KBM-7 (cell line): ENCODE measurements around the gene NEURL1B.
A peak's percentile ranks its signal among the peaks of the same experiment; 100 is the strongest.
"Not testable (repeated sequence)": the region's sequence is repeated elsewhere in the genome, so short reads cannot be mapped to it uniquely, and the experiment has no call there.

Source experiments
- DNase-seq: peaks from one replicate; pipeline ENCODE4 v3.0.0-alpha.2; 2015
- in situ Hi-C: fragments of 300-500 bp; cut with MboI; formaldehyde crosslinking; loops from 2 replicates; pipeline ENCODE4 v1.14.3; 2020; ENCODE audit warnings: low sequenced_read_pairs, low pct_unique_long_range_greater_than_20kb, mixed read lengths

The NEURL1B gene

DNA sequence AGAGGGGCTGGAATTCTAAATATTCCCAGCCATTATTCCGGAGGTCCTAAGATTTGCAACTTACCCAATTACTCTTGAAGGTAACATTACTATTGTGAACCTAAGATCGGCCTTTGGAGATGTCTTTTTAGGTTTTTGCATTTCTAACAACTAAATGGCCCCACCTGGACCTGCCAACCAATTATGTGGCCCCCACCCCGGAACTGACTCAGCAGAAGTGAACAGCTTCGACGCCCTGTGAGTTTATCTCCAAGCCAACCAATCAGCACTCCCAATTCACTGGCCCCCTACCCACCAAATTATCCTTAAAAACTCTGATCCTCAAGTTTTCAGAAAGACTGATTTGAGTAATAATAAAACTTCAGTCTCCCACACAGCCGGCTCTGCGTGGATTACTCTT lies 62.9 kb downstream of the NEURL1B start:
- in situ Hi-C loops: loop anchor here (25.0 kb wide), 1 partner anchor 583 kb away; no protein-coding TSS in a partner anchor
- no peak for DNase-seq

DNA sequence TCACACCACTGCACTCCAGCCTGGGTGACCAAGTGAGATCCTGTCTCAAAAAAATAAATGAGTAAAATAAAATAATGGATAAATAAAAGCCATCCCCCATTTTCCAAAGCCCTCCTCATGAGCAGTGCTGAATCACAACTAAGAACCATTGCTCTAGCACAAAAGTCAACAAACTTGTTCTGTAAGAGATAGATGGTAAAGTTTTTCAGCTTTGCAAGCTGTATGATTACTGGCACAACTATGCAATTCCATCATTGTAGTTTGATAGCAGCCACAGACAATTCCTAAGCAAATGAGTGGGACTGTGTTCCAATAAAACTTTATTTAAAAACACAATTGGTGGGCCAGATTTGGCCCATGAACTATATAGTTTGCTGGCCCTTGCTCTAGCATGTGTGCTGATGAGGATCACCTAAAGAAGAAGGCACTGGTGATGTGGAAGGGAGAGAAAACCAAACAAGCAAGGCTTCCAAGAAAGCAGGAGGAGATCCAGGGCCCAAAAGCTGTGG lies 64.6 kb downstream of the NEURL1B start:
- in situ Hi-C loops: loop anchor here (25.0 kb wide), 1 partner anchor 582 kb away; no protein-coding TSS in a partner anchor
- DNase-seq: no peak

DNA sequence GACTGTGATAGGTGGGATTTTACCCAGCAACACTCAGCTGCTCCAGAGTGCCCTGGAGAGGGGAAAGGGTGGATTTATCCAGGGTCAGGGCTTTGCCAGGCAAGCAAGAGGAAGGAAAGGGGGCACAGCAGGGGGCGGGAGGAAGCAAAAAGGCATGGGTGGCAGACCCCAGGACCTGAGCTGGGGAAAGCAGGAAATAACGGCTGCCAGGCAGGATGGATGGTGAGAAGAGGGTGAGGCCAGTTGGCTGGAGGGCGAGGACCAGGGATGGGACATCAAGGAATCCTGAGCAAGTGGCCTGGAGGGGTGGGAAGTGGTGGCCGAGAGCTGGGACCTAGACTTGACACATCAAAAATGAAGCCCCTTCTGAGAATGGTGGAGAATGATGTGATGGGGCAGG lies 65.7 kb downstream of the NEURL1B start:
- no peak for DNase-seq
- in situ Hi-C loops: loop anchor here (25.0 kb wide), 1 partner anchor 581 kb away; no protein-coding TSS in a partner anchor

DNA sequence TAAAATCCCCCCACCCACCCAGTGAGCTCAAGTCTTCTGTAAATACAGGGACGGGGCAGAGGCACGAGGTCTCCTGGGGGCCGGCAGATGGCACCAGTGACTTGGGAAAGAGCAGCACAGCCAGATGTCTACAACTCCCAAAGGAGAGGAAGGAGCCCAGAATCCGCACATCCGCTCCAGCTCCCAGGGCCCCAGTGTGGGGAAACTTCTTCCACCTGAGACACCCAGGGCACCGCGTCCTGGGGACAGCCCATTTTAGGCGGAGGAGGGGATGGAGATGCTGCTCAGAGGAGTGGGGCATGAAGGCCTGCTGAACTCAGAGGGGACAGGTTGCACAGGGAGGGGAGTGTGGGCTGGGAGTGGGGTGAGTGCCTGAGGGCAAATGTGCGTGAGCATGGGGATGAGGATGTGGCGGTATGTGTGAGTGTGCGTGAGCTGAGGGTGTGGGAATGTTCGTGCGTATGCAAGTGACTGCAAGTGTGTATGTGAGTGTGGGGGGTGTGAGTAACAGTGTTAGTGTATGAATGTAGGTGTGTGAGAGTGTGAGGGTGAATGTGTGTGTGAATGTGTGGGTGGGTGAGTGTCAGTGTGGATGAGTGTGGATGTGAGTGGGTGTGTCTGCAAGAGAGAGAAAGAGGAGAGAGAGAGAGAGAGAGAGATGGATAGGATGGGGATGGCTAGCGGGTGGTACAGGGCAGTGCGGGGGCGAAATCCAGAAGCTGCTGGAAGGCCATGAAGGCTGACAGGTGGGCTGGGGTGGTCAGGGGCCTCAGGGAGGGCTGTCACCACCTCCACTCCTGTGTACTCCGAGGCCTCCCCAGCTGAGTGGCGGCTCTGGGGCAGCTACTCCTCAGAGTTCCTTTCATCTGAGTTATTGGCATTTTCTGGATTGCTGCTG lies 66.5 kb downstream of the NEURL1B start:
- in situ Hi-C loops: loop anchor here (25.0 kb wide), 1 partner anchor 580 kb away; no protein-coding TSS in a partner anchor
- peak; percentile 63 for DNase-seq

DNA sequence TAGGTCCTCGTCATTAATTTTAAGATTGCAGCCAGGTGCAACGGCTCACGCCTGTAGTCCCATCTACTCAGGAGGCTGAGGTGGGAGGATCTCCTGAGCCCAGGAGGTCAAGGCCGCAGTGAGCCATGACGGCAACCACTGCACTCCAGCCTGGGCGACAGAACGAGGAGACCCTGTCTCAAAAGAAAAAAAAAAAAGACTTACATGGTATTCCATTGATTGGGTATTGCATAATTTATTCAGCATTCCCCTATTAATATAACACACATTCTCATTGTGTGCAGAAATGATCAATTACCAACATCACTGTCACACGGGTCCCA lies 67.1 kb downstream of the NEURL1B start:
- in situ Hi-C loops: loop anchor here (25.0 kb wide), 1 partner anchor 579 kb away; no protein-coding TSS in a partner anchor
- no peak for DNase-seq

DNA sequence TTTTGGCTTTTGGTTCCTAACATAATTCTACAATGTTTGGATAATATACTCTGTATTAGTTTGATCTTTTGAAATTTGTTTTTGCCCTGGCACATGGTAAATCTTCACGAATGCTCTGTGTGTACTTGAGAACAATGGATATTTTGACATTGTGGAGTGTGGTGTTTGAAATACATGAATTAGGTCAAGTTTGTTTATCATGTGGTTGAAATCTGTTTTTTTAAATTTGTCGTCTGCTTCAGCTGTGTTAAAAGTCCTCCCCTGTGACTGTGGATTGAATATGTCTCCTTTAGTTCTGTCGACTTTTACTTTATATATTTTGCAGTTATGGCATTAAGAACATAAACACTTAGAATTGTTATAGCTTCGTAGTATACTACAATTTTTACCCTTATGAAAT lies 69.6 kb downstream of the NEURL1B start:
- in situ Hi-C loops: loop anchor here (25.0 kb wide), 1 partner anchor 577 kb away; no protein-coding TSS in a partner anchor
- DNase-seq: no peak

DNA sequence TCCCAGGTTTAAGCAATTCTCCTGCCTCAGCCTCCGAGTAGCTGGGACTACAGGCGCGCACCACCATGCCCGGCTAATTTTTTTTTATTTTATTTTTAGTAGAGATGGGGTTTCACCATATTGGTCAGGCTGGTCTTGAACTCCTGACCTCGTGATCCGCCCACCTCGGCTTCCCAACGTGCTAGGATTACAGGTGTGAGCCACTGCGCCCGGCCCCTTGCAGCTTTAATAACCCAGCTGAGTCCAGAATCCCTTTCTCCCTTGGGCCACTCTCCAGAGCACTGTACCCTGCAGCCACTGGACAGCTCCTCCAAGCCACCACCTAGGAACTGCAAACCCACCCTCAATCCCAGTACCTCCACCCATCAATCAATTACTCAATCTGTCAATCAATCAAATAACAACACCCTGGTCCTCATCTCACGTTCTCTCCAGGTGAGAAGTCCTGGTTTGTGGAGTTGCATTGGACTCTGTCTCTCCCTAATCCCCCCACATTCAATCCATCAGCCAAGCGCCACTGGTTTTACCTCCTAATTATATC lies 70.3 kb downstream of the NEURL1B start:
- in situ Hi-C loops: loop anchor here (25.0 kb wide), 1 partner anchor 576 kb away; no protein-coding TSS in a partner anchor
- not testable (repeated sequence) for DNase-seq

DNA sequence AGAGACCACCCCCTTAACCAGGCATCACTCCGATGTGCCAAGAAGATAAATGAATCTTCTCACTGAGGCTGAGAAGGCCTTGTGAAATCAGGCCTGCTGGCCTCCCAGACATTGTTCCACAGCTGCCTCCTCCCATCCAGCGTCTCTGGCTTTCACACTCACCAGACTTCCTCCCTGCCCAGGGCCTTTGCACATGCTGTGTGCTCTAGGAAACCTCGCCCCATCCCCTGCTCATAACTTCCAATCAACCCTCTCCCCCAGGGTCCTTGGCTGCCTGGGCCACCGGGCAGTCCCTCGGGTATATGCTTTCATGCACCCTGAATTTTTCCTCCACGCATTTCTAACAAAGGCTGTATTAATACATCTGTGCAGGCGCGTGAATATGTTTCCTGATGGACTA lies 71.5 kb downstream of the NEURL1B start:
- in situ Hi-C loops: loop anchor here (25.0 kb wide), 1 partner anchor 575 kb away; no protein-coding TSS in a partner anchor
- DNase-seq: no peak

DNA sequence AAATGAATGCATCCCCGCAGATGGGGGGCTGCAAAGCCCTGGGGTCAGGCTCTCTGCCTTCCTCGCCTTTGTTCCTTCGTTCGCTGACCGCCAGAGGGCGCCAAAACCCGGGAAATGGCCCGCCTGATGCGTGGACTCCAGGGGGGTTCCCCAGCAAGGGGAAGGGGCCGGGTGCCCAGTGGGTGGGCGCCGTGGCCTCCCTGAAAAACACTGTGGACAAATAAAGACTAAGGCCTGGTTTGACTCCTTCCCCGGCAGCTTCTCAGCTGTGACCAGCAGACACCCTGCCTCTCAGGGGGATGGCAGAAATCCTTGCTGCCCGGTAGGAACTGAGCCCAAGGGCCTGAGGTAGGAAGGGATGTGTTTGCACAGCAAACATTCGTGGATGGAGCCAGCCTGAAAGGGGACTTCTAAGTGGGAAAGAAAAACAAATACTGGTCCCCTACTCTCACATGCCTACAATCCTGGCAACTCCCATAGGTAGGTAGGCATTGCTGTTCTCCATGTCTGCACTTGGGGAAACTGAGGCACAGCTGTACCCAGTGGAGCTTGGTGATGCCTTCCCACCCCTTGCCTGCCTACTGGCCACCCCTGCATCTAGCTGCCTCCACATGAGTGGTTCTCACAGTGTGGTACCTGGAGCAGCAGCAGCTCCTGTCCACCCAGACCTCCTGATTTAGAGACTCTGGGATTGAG lies 72.2 kb downstream of the NEURL1B start:
- in situ Hi-C loops: loop anchor here (25.0 kb wide), 1 partner anchor 574 kb away; no protein-coding TSS in a partner anchor
- DNase-seq: peak; percentile 47

DNA sequence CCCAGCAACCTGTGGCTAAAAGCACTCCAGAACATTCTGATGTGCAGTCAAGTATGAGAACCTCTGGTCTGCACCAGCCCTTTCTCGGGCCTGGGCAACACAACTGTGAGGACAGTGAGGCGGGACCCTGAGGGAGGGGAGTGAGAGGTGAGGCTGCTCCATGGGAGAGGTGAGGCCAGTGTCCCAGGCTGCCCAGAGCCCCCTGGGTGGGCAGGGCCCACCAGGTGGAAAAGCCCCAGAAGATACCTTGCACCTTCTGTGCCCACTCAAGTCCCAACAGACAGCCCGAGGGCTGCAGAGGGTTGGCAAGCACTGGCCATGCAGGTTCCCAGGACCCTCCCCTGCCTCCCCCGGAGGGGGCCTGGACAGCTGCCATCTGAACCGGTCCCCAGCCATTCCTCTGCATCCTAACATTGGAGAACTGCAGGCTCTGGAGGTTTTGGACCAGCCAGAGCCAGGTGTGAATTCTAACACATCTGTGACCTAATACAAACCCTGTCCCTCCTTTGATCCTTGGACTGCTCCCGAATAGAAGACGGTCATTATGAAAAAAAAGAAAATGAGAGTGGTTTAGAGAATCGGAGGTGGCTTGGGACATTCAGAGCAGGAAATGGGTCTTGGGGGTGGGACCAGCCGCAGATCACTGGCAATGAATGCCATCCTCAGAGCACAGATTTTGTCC lies 72.9 kb downstream of the NEURL1B start:
- in situ Hi-C loops: loop anchor here (25.0 kb wide), 1 partner anchor 573 kb away; no protein-coding TSS in a partner anchor
- no peak for DNase-seq

DNA sequence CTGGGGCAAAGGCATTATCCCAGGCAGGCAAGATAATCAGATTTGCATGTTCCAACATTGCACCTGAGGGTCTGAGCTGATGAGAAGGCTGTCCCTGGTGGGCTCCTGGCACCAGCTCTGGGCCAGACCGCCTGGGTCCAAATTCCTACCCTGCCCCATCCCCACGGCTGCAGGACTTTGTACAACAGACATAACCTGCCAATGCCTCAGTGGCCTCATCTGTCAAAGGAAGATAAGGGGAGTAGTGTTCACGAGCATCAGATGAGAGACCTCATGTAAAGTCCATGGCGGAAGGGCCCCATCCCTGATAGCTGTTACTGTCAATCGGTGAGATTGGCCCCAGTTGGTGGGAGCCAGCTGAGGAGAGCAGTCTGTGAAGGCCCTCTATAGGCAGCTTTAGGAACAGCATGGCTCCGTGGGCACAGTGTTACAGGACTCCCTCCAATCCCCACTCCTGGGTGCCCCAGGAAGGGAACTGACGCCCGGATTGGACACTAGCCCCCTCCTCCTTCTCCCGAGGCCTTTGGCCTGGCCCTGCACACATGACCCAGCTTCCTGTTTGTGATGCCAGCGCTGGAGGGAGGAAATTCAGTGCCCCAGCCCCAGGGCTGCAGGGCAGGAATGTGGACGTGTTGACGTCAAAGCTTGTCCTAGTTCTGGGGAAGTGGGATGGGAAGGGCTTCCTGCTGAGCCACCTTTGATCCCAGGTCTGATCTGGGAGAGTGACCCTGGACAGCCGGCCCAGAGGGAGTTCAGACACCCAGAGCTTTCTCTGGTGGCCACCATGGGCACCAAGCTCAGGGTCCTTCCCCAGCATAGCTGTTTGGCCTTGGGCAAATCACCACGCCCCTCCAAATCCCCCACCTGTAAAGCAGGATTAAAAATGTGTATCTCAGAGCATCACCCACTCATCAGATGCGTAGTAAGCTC lies 73.7 kb downstream of the NEURL1B start:
- peak; percentile 75 for DNase-seq
- in situ Hi-C loops: loop anchor here (25.0 kb wide), 1 partner anchor 573 kb away; no protein-coding TSS in a partner anchor

DNA sequence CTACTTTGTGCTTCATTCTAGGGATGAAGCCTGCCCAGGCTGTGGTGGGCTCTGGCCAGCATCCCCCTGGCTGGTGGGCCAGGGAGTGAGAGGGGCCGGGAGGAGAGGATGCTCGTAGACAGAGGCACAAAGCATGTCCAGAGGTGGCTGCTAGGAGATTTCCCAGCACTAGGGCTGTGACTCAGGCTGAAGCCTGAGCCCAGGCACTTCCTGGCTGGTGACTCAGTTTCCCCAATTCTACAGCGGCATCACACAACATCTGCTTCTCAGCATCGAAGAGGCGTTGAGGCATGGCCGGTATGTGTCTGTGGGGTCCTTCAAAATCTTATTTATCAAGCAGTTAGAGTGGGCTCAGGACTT lies 74.3 kb downstream of the NEURL1B start:
- DNase-seq: no peak
- in situ Hi-C loops: loop anchor here (25.0 kb wide), 1 partner anchor 572 kb away; no protein-coding TSS in a partner anchor

DNA sequence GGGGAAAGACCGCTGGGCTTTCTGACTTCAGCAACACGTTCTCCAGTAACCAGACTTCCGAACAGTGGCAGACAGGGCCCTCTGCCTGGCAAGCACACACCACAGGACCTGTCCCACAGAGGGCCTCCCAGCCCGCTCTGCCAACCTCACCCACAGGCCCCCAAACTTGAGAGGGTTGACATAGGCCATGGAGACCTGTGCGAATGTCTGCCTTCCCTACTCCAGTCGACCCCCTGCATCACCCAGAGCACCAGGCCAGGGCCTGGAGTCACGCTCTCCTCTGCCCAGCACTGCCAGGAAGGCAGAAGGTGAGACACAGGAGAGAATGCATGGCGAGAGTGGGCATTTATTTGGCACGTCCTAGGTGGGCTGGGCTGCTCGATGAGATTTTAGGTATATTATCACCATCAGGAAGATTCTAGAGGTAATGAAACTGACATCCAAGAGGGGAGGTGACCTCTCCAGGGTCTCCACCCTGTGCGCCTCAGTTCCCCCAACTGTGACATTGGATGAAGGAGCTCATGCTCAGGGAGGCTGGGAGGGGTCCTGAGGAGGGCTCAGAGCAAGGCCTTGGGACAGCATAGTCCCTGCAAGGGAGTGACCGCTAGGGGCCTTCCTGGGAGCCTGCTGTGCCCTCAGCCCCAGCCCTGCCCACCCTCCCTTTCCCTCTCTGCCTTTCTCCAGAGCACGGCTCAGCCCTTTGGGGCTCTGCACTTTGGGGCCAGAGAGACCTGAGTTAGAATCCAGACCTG lies 75.0 kb downstream of the NEURL1B start:
- in situ Hi-C loops: loop anchor here (25.0 kb wide), 1 partner anchor 571 kb away; no protein-coding TSS in a partner anchor
- DNase-seq: no peak

DNA sequence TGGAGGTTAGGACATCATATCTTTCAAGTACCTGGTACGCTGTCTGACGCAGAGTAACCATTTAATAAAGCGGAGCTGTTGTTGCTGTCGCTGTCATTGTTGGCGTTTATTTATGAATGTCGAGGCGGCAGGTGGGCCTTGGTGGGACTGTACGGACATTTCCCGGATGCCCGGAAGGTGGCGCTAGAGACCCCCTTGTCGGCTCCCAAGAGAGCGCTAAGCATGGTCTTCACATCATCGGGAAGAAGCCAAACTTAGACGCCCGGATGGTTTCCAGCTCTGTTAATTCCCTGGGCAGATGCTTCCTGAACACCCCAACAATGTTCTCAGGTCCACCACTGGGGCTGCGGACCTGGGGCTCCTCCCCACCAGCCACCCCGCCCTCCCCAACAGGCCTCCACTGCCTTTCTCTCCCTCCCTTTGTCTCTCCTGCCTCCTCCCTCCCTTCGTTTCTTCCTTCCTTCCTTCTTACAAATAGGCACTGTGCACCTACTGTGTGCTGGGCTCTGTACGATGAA lies 75.8 kb downstream of the NEURL1B start:
- peak; percentile 88 for DNase-seq
- in situ Hi-C loops: loop anchor here (25.0 kb wide), 1 partner anchor 570 kb away; no protein-coding TSS in a partner anchor

DNA sequence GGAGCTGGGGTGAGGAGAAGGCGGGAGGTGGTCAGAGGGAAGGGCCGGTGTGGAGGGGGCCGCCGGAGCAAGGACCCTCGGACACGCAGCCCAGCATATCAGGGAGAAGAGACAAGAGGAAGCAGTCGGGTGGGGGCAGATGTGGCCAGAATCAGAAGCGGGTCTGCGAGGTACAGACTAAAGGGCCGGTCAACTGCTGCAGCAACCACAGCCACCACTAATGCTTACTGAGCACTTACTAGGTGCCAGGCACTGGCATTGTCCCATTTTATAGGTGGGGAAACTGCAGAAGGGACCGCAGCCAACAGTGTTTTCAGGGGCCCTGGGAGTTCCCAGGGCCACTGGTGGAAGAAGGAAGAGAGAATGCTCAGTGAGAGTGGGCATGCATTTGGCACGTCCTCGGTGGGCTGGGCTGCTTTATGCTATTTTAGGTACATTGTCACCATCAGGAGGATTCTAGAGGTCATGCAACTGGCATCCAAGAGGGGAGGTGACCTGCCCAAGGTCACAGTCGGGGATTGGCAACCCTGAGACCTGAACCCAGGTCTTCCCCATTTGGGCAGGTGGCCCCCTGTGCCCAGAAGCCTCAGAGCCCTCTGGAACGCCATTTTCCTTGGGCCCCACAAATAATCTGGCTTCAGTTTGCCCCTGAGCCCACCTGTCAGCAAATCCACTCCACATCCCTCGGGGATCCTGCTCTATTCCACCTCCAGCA lies 76.6 kb downstream of the NEURL1B start:
- in situ Hi-C loops: loop anchor here (25.0 kb wide), 1 partner anchor 570 kb away; no protein-coding TSS in a partner anchor
- no peak for DNase-seq

DNA sequence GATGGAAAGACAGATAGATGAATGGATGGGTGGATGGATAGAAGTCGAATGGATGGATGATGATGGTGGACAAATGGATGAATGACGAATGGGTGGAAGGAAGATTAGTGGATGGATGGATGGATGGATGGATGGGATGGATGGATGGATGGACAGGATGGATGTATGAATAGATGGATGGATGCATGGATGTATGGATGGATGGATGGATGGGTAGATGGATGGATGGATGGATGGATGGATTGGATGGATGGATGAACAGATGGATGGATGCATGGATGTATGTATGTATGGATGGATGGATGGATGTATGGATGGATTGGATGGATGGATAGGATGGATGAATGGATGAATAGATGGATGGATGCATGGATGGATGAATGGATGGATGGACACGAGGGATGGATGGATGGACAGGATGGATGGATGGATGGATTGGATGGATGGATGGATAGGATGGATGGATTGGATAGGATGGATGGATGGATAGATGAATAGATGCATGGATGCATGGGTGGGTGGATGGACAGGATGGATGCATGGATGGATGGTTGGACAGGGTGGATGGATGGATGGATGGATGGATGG lies 77.6 kb downstream of the NEURL1B start:
- in situ Hi-C loops: loop anchor here (25.0 kb wide), 1 partner anchor 569 kb away; no protein-coding TSS in a partner anchor
- no peak for DNase-seq
